Stimulated activated CD8-positive, alpha-beta memory T cell treated with anti-CD3 and anti-CD28 coated beads, Interleukin-12 subunit alpha, Interleukin-12 subunit beta, amount 100 ng/mL, for 24 hours (primary cell): ENCODE results near the gene TMEM97.

Source experiments
- DNase-seq: peaks from one replicate; pipeline ENCODE4 v3.0.0-alpha.2; 2020; ENCODE audit errors: extremely low read depth

Gene TMEM97

DNA sequence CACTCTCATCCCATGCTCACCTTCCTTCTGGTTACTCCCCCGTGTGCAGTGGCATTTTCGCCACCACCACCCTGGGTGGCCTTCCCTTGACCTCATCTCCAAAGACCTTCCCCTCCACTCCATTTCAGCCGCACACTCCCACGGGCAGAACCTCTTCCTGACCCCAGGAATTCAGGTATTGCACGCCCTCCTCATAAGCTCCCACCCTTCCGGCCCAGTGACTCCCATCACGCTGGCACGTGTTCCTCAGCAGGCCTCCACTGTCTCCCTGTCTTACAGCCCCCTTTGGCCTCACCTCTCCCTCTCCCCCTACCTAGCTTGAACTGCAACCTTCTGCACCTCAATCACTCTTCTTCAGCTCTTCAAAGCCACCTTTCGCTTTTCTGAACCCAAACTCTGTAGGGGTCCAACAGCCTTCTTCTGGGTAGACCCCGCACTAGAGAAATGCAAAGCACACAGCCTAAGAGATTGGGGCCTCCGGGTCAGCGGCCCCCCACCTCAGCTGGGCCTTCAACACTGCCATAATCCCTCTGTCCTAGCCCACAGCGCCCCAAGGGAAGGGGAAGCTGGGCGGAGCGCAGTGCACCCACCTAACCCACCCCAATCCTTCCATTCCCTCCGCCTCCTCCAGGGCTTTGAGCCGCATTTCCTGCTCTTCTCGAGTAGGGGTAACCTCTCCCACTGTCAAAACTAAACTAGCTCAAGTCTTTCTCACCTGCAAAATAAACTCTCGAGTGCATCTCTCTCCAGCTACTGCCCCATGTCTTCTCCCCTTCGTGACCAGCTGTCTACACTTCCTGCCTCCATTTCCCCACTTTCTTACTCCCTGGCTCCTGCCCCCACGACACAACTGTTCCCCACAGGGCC lies 1.7 kb upstream of the TMEM97 start:
- DNase-seq: no peak

DNA sequence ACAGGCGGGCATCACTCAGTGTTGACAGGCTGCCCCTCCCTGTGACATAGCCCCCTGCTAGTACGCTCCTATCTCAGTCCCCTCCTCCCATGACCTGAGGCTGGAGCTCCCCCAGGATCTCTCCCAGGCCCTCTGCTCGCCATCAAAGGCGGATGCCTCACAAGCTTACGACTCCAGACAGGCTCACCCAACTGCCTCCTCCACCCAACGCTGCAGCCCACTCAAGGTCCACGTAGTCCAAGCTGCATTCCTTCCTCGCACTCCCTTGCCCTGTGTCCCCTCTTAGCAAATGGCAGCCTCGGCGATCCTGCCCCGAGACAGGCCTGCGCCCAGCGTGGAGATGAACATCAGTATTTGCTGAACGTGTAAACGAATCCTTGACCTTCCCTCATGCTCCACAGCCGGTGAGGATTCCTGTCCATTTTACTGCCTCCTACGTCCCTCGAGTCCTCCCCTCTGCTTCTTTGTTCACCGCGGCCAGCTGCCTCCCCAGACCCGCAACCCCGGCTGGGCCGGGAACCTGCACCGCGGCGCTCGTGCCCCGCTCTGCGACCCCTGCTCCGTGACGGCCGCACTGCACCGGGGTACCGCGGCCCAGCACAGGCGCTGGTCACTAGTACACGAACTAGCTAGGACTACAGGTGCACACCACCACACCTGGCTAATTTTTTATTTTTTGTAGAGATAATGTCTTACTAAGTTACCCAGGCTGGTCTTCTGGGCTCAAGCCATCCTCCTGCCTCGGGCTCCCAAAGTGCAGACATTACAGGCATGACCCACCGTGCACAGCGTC lies 838 bp upstream of the TMEM97 start:
- DNase-seq: no peak

DNA sequence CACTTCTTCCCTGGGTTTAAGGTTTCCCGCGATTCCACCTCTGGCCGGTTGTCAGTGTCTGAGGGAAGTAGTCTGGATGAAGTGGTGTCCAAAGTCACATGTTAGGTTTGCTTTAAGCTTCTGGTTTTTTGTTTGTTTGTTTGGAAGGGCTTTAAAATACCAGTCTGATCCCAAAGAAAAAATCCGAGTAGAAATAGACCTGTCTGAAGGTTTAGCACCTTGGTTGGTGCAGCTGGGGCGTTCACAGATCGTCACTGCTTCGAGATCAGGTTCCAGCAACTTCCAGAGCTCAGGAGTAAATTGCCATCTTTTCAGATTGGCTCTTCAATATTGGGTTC lies 567 bp downstream of the TMEM97 start:
- no peak for DNase-seq

DNA sequence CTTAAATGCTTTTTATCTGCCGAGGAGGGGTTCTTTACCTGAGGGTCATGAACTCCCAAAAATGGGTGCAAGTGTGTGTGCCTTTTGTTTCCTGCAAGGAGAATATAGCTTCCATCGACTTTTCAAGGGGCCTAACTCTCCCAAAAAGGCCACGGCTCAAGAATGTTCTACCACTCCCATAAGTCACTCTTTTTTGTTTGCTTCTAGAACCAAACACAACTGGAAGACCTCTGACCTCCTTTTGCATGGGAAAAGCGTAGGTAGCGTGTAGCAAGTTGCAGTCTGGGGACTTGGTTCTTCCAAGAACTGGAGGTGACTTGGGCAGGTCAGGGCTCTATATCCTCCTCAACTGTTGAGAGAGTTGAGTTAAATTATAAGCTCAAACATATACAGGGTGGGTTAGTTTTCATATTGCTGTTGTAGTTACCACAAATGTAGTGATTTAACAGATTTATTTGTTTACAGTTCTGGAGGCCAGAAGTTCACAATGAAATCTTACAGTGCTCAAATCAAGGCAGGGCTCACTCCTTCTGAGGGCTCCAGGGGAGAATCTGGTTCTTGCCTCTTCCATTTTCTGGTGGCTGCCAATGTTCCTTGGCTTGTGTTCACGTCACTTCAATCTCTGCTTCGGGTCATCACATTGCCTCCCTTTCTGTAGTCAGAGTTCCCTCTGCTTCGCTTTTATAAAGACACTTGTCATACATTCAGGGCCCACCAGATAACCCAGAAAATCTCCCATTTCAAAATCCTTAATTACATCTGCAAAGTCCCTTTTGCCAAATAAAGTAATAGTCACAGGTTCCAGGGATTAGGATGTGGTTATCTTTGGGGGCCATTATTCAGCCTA lies 1.4 kb downstream of the TMEM97 start:
- DNase-seq: no peak

DNA sequence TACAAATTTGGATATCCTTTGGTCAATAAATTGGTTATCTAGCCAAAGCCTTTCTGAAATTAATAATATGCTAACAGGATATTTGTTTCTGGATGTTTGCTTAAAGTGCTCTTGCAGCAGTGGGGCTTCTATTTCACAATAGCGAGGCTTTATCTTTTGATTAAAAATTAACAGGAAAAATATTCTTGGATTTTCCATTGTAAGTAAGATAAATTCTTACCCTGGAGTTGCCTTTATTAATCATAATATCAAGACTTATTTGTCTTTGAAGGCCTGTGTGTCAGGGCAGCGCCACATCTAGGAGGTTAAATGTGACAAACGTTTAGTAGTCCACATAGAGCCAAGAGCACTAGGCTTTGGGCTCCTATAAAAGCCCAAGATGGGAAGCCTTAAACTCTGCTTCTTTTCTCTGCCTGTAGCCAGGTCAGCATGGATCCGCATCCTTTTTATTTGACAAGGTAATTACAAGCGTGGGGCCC lies 5.3 kb downstream of the TMEM97 start:
- no peak for DNase-seq

DNA sequence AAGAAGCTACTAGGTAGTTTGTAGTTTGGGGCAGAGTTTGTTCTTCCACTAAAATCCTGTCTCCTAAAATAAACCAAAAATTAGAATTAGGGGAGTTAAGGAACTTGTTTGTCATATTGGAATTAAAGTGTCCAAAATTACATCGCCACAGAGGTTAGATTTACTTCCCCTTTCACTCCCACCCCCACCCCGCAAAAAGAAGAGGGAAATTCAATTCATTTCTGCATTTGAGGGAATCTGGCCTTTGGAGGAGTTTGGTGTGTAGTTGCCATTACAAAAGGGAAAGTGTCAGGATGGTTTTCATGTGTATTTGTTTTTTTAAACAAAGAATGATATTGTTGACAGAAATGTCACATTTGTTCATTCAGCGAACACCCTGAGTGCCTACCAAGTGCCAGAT lies 5.8 kb downstream of the TMEM97 start:
- no peak for DNase-seq

DNA sequence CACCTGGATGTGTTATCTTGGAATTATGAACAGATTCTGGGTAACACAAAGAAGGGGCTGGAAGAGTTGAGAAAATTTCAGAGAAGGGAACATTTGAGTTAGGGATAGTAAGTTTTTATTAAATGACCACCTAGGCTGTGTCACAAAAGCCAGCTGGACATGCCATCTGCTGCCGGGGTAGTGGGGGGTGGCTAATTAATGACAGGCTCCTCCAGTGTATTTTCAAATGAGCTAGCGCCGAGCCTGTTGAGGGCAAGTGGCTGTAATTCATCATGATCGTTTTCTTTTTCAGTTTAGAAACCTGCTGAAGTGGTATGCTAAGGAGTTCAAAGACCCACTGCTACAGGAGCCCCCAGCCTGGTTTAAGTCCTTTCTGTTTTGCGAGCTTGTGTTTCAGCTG lies 6.2 kb downstream of the TMEM97 start:
- no peak for DNase-seq

DNA sequence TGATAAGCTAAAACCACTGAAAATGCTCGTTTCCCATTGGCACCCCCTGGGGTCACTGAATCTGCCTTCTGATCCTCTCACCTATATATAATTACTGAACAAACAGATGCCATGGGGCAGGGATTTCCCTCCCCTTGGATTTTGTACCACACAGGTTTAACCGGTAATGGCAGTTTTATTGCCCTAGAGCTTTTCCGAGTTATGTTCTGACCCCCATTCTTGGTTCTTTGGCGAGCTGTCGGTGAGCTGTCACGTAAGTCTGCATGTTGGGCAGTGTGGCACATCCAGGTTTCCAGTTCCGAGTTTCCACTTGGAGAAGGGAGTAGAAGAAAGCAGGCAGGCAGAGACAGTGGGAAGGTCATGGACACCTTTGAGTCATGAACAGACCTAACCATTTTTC lies 7.1 kb downstream of the TMEM97 start:
- DNase-seq: no peak

DNA sequence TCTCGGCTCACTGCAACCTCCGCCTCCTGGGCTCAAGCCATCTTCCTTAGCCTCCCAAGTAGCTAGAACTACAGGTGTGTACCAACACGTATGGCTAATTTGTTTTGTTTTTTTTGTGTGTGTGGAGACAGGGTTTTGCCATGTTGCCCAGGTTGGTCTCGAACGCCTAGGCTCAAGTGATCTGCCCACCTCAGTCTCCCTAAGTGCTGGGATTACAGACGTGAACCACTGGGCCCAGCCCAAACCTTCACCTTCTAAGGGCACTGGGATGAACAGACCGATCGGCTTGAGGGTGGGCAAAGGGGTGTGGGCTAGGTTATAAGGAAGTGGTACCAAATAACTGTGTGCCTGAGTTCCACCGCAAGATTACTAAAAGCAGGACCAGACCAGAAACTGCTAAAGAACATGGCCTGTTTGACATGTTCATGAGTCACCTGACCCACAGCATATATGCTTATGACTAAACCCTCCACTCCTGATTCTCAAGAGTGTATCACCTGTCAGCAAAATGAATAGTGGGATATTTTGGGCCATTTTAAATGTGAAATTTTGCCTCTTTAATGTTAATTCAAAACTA lies 8.1 kb downstream of the TMEM97 start:
- DNase-seq: no peak

DNA sequence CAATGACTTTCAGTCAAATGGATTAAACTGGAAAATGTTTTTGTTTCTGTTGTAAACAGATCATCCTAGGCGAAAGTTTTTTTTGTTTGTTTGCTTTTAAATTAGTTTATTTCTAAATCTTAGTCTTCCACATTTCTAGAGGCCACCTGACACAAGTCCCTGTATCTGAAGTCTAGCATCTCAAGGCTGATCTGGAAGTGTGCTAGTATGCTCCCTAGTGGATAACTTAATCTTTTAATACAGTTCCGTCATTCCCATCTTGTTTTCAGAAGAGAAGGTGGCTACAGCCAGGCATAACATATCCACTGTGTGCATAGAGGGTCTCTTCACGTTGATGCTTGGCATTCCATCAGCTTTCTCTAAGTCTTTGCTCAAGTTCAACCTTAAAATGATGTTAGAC lies 8.7 kb downstream of the TMEM97 start:
- no peak for DNase-seq

DNA sequence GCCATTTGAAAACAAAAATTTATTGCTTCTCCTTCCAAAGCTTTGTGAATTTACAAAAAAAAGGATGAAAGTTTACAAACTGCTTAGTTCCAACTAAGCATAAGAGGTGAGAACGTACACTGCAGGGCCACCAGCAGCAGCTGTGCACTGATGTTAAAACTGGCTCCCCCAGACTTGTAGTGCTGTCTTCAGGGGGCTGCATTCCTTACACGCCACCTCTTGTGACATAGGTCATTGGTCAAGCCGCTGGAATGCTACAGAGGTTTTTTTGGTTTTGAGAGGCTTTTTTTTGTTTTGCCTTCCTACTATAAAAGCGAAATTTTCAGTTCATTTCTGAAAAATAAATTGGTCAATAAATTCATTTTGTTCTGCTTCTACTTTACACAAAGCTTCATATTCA lies 9.3 kb downstream of the TMEM97 start:
- DNase-seq: no peak

DNA sequence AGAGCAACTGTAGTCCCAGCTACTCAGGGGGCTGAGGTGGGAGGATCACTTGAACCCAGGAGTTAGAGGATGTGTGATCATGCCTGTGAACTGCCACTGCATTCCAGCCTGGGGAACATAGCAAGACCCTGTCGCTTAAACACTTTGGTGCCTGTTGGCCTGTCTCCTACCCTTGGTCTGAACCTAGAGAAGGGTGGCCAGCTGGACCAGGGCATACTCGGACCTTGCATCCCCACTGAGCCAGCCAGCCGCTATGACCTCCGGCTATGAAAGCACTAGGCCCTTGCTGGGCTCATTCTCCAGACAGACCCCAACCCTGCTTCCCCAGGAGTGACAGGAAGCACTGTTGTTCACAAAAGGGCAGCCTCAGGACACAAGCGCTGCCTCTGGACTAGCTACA lies 11.7 kb downstream of the TMEM97 start:
- no peak for DNase-seq

DNA sequence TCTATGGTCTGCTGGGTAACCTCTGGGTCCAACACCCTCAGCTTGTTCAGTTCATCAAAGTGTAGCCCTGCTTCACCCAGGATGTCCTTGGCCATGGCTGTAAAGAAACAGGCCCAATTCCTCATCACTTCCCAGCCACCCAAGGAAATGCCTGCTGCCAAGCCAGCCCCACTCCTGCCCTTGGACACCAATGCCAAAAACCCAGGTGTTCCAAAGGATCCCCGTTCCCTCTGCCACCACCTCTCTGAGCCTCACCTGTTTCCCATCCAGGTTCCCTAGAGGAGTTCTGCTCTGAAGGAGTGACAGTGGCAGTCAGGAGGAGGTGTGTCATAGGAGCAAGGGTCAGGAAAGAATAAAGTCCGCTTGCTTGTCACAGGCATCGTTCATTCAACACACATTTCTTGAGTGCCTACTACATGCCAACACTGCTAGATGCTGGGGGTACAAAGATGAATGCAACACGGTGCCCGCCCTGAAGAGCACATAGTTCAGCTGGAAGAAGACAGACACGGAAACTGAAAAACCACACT lies 13.0 kb downstream of the TMEM97 start:
- DNase-seq: no peak

DNA sequence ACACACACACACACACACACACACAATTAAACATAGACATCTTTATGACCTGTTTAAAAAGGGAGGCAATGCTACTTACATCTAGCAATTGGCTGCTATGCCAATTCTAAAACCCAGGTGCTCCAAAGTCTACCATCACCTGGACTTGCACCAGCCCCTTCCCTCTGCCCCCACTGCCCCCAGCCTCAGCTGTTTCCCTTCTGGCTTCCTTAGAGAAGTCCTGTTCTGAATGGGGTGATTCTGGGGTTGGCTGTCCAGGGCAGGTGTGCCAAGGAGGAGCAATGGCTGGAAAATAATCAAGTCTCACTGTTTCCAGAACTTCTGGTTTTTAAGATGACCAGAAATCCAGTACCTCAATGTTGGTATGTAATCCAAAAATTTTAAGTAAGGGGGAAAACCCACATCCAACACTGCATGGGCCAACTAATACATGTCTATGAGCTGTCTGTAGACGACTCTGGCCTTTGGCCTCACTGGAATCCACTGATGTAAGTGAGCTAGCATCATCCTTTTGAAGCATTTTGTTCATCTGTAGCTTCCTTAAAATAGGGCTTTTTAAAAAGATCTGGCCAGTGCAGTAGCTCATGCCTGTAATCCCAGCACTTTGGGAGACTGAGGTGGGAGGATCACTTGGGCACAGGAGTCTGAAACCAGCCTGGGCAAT lies 14.2 kb downstream of the TMEM97 start:
- DNase-seq: no peak

DNA sequence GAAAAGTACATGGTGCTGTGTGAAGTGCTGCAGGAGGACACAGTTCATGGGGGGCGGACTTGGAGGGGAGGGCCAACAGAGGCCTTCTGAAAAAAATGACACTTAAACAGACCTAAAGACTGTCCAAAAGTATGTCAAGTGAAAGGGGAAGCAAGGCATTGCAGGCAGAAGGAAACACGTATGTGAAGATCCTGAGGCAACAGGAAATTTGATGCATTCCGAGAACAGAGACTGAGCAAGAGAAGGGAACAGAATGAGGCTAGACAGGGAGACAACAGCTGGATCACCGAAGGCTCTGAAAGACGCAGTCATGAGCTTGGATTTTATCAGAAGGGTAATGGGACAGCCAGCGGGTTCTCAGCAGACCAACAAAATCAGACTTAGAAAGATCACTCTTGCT lies 15.2 kb downstream of the TMEM97 start:
- DNase-seq: no peak

DNA sequence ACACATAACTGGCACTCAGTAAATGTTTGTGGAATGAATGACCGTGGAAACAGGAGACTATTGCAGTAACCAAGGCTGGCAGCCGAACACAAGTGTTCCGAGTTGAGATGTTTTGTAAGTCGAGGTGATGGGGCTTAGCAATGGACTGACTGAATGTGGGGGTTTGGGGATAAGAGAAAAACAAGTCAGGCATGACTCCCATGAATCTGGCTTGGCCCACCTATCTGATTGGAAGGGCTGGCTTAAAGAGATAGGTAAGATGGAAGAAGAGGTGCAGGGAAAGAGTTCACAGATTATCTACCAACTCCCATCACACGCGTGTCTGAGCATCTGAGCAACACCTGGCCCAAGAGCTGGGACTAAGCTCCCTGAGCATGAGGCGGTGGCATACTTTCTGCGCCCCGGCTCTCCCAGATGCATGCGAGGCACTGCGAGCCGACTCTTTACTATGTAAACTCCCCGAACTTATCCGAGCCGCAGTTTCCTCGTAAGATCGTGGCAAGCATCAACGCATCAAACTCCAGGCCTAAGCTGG lies 15.7 kb downstream of the TMEM97 start:
- no peak for DNase-seq

DNA sequence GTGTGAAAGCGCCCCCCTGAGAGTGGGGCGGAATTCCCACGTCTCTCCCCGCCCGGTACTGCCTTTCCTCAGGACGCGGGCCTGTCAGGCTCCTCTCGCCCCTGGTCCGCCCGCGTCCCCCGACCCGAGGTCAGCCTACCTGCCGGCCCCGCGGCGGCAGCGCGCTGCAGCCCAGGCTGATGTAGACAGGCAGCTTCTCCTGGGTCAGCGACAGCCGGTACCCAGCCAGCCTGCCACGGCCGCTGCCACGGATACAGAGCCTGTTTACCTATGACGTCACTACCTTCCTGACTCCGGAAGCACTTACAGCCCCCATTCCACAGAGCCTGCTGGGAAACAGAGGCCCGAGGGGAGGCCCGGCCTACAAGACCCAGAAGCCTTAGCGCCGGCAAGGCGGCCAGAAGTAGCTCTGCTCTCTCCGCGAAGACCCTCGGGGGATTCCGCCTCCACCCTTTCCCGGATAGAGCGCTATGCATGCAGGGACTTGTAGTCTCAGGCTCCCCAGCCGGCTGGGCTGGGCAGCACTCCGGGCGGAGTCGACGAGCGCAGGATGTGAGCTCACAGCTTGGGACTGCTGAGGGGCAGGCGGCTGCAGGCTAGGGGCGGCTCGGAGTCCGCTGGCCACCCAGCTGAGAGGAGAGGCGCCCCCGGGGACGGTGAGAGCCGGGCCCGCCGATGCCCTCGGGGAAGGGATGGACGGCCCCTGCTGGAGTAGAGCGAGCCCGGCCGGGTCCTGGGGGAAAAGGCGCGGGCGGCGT lies 16.4 kb downstream of the TMEM97 start, which contains the start of the genes IFT20 and TNFAIP1:
TSS of gene IFT20 (minus strand) at position 272 of the 758 bp plus-strand sequence. CDS start 3,487 bp downstream, outside the sequence.
TSS of gene TNFAIP1 (plus strand) at position 561 of the 758 bp plus-strand sequence. CDS start 3,761 bp downstream, outside the sequence.
- peak; percentile 93 for DNase-seq

DNA sequence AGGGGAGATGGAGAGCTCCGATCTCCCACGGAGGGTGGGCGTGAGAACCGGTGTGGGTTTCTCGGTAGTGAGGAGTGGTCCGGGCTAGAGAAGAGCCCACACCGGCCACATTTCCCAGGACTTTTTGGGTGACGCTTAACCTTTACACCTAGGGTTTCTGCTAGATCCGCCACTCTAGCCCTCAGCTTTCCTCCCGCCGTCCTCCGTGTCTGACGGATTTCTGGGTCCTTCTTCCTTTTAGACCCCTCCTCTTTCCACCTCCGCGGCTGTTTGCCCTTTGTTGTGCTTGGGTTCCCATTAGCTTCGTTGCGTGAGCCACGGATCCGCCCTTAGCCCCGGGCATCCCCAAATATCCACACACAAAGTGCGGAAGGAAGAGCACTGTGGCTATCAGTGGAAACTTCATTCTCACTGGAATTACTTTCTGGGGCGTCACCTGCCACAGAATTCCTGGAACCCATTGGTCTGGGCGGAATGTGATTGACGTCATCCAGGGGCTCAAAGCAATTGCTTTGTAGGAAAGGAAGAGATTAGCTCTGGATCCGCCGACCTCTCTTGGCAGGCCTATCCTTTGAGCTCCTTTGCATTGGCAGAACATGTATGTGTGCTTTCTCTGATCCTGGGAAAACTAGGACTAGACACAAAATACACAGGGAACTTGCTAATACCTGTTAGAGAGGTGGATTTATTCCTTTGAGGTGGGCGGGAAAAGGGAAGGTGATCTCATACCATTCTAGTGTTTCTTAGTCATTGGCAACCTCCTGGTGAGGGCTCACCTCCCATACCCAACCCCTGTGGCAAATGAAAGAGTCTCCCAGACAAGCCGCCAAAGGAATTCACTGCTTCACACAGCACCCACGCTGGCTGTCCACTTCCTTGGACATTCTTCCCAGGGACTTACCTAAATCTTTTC lies 17.2 kb downstream of the TMEM97 start:
- DNase-seq: no peak
